Suppressor macrophage (primary cell): Measurements from ENCODE around the gene LRRC42.

Source experiments
- DNase-seq, 4 experiments: peaks; one replicate each; pipeline ENCODE4 v3.0.0-alpha.2; 2020 to 2022
- total RNA-seq, 17 experiments: gene quantifications; one replicate each; lab custom pipeline; 2026; ENCODE audit warnings: mixed read lengths in 6 of 17, inconsistent platforms in 3 of 17; lab: John Stamatoyannopoulos, UW

Gene LRRC42, protein sequence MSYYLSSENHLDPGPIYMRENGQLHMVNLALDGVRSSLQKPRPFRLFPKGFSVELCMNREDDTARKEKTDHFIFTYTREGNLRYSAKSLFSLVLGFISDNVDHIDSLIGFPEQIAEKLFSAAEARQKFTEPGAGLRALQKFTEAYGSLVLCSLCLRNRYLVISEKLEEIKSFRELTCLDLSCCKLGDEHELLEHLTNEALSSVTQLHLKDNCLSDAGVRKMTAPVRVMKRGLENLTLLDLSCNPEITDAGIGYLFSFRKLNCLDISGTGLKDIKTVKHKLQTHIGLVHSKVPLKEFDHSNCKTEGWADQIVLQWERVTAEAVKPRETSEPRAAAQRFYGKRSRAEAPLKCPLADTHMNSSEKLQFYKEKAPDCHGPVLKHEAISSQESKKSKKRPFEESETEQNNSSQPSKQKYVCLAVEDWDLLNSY
- 12.8 to 22.4 (median 17.8) reads per million in 17 experiments for total RNA-seq

DNA sequence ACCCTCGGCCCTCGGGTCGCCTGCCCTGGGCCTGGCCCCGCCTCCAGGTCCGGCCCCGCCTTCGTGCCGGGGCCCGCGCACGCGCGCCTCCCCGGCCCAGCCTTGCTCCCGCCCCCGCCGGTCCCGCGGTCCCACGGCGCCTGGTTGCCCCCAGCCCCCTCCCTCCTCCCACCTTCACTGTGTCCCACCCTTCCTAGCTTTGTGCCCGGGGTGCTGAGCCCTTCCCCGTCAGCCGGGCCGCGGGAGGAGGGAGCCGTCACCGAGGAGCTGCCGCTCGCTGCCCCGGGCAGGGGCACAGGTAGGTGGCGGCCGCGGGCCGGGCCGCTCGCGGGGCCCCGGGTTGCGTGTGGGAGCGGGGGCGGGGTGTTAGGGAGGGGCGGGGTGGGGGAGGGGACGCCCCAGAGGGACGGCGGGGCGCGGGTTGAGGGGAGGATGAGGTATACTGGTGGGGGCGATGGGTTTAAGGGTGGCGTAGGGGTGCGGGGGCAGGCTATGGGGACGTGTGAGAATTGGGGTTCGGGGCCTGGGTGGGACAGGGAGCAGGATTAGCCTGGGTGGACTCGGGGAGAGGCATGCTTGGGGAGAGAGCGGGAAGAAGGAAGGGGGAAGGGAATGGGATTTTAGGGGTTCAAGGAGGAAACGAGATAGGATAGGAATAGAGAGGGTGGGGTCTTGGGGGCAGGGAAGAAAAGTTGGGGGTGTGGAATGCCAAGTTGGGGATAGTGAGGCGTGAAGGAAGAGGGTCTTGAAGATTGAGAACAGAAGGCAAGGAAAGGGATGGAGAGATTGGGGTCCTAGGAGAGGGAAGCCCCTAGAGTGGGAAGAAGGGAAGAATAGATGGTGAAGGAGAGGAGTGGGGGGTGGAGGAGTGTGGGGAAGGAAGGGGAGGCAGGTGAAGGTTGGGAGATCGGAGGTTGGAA lies at the start of gene LRRC42:
LRRC42 (plus strand) TSS at position 99 of the 920 bp plus-strand sequence. CDS start 5,650 bp downstream, outside the sequence.
- DNase-seq: peak; percentile 89 to 96 (median 93)

DNA sequence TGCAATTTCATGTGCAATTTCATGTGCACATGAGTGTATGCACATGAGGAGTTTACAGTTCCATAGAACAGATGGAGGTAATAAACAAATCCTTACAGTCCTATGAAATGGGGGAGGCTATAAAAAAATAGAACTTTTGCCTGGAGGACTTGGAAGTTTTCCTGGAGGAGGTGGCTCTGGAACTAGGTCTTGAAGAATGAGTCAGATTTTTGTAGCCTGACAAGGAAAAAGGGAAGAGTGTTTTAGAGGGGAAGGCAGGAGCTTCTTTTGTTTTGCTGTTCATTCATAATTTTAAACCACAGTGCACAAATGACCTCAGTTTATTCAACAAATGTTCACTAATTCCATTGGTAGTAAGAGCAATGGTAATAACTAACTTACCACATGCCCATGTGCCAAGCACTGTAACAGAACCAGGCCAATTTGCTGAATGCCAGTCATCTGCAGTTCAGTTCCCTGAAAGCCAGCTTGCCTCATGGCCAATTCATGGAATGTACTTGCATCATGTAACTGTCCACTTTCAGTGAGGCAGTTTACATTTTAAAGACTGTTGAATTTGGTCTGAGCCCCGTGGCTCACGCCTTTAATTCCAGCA lies 49.4 kb upstream of the LRRC42 start:
- peak; percentile 61 to 80 (median 68) for DNase-seq

- no peak for DNase-seq
Measured at GRCh38 chr1:53899206-53899628, 46.9 kb upstream of the LRRC42 start.

DNA sequence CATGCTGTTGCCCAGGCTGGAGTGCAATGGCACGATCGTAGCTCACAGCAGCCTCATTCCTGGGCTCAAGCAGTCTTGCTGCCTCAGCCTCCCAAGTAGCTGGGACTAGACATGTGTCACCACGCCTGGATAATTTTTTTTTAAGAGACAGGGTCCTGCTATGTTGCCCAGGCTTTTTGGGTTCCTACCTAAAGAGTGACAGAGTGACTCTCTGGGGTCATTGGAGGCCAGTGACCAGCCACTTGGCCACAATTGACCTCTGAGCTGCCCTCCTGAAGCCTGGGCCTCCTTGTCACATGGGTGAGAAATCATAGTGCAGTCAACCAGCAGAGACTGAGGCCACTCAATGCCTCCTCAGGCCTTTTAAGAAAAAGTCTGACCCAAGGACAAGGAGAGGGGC lies 46.4 kb upstream of the LRRC42 start:
- DNase-seq: no peak

DNA sequence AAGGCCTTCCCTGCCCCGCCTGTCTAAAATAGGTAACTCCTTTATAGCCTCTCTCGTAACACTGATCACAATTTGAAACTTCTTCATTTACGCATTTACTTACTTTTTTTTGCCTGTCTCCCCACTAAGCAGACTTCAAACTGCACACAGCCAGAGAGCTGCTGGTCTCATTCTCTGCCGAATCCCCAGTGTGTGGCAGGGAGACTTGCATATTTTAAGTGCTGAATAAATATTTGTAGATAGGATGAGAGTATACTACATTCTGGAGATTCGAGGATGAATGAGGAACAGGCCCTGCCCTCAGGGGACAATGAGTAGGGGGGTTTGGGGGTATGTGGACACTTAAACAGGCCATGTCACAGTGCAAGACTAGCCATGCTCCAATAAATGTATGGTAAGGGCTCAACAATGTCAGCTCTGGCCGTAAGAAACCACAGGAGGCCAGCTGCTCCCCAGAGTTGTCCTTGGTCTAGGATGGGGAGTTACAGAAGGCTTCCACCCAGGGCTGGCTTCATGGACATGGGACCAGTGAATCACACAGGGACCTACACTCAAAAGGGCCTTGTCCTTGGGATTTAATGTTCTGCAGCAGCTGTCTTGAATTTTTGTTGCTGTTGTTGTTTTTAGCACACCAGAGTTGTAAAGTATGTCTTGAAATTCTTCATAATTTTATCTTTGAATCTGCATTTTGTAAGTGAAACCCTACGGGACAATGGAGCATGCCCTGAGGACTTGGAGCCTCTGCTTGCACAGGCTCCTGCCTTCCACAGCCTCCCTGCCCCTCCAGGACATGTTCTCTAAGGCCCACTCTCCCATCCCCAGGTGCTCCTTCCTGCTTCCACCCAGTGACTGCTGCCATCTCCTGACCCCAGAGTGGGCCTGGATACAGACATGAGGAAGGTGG lies 43.7 kb upstream of the LRRC42 start:
- DNase-seq: no peak

GRCh38 chr1:53905509-53905908 lies 40.6 kb upstream of the LRRC42 start:
- no peak for DNase-seq

GRCh38 chr1:53906121-53906520 lies 40.0 kb upstream of the LRRC42 start:
- peak in 1 of 4 experiments; percentile 28 for DNase-seq

GRCh38 chr1:53909946-53910345 lies 36.2 kb upstream of the LRRC42 start:
- no peak for DNase-seq

DNA sequence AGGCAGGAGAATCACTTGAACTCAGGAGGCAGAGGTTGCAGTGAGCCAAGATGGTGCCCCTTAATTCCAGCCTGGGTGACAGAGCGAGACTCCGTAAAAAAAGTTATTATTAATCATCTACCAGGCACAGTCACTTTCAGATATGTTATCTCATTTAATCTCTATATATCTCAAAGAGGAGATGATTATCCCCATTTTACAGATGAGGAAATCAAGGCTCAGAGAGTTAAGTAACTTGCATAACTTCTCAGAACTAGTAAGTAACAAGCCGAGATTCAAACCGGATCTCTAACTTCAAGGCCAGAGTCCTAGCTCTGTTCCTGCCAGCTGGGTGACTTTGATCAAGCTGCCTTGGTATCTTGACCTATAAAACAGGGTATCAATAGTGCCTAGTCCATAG lies 34.7 kb upstream of the LRRC42 start:
- no peak for DNase-seq

DNA sequence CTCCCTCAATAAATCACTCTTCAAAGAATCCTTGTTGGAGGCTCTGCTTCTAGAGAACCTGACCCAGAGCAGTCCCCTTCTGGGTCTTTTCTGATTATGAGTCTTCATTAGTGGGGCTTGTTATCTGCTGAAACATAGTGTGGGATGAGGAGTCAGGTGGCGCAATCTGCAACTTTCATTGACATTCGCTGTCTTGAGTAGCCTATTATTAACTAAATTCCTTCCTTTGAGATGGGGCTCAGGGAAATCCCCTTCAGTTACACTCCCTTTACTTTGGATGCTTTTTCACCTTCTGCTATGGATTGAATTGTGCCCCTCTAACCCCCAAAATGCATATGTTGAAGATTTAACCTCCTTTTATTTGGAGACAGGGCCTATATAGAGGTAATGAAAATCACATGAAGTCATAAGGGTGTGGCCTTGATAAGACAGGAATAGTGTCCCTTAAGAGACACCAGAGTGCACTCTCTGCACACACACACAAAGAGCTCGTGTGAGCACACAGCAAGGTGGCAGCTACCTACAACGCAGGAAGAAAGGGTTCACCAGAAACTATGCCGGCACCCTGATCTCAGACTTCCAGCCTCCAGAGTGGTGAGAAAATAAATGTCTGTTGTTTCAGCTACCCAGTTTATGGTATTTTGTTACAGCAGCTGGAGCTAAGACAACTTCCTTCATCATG lies 32.7 kb upstream of the LRRC42 start:
- DNase-seq: no peak

DNA sequence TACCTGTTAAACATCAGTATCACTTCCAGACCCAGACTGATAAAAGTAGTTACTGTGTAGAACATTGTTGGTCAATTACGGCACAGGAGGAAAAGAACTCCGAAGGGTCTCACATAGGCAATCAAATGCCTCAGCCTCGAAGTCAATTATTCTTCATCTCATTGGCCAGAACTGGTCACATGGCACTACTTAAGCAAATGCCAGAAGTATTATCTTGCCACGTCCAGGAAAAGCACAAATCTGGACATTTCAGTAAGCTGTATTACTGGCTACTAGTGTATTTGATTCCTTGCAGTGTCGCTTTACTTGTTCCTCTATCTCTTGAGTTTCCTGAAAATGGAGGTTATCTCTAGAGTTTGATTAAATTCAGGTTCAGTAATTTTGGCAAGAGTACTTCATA lies 27.8 kb upstream of the LRRC42 start:
- no peak for DNase-seq

DNA sequence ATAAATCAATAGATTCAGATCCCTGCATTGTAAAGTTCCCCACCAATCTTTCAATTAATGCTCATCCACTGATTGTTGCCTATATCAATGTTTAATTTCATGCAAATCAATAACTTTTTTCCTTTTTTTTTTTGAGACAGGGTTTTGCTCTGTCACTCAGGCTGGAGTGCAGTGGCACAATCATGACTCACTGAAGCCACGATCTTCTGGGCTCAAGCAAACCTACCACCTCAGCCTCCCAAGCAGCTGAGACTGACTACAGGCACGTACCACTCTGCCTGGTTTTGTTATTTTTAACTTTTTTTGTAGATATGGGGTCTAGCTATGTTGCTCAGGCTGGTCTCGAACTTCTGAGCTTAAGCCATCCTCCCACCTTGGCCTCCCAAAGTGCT lies 26.5 kb upstream of the LRRC42 start:
- DNase-seq: no peak

- no peak for DNase-seq
Measured at GRCh38 chr1:53927376-53927881, 18.7 kb upstream of the LRRC42 start.

- DNase-seq: no peak
Measured at GRCh38 chr1:53929246-53929960, 16.7 kb upstream of the LRRC42 start.

GRCh38 chr1:53930932-53931331 lies 15.2 kb upstream of the LRRC42 start:
- DNase-seq: no peak

DNA sequence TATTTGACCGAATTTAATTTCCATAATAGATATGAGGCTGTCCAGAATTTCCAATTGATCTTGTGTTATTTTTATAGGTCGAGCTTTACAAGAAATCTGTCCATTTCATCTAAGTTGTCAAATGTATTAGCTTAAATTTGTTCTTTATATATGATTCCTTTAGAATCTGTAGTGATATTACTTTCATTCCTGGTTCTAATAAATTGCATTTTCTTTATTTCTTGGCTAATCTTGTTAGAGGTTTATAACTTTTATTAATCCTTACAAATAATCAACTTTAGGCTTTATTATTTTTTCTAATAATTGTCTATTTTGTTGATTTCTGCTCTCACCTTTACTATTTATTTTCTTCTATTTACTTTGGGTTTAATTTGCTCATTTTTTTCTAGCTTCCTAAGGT lies 14.6 kb upstream of the LRRC42 start:
- DNase-seq: no peak

DNA sequence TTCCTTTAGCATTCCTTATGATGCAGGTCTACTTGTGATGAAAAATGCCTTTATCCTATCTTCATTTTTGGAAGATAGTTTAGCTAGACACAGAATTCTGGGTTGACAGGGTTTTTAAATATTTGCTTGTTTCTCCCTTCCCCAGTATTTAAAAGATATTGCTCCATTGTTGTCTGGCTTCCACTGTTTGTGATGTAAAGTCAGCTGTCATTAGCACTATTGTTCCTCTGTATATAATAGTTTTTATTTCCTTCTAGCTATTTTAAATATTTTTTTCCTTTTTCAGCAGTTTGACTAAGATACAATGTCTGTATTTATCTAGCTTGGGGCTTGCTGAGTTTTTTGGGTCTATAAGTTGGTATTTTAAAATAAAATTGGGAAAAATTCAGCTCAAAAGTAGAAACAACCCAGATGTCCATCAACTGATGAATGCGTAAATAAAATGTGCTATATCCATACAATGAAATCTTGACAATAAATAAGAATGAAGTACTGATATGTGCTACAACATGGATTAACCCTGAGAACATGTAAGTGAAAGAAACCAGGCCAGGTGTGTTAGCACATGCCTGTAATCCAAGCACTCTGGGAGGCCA lies 11.9 kb upstream of the LRRC42 start:
- no peak for DNase-seq

DNA sequence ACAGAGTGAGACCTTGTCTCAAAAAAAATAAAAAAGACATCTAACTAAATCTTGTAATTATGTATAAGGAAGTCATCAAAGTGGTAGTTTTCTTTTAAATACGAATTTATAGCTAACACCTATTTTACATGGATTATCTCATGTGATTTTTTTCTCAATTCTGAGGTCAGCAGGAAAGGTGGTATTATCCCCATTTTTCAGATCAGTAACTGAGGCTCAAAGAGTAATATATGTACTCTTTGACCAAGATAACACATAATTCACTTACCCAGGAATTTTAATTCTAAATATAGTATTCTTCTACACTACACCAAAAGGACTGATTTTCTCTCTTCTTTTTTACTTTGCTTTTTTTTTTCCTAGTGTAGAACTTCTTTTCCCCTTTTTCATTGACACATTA lies 9.7 kb upstream of the LRRC42 start:
- DNase-seq: no peak

- DNase-seq: no peak
Measured at GRCh38 chr1:53938136-53938830, 7.9 kb upstream of the LRRC42 start.
